Measurements from ENCODE around the gene CD81. TPM values are rescaled to one million over a fixed set of nuclear protein-coding genes. Genes with fewer than 3 reads are reported as not detected.

CD81 gene
- total and polyA plus RNA-seq, 10 of the 15 experiments (the other 5 are each of a cell fraction or from before 2014, with no cell fraction given), result 2.0 to 145 (median 57.2) TPM

DNA sequence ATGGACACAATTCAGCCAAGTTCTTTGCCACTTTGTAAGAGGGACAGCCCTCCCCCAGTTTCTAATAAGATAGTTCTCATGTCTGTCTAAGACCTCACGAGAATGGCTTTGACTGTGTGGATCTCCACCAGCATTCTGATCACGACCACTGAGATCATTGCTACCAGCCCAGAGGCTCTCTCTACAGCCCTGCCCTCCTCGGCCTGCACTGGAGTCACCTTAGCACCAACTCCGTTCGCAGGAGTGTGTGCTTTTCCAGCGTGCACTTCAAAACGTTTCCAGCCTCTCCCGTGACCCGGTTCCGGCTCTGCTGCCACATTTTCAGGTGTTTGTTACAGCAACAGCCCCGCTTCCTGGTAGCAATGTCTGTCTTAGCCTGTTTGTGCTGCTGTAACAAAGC lies 49.1 kb upstream of the CD81 start:
- intact Hi-C loops (cut with micrococcal nuclease; ENCODE audit: unreplicated experiment), result no loop called here
- H2AFZ ChIP-seq (ENCODE audit: control insufficient read depth, low read depth, low read length), result no peak overlapping the region
- ChIA-PET SMC1A (ENCODE audit: uncharacterized antibody, unreplicated experiment) (no interaction called here), POLR2A (no interaction called here), RAD21 (ENCODE audit: unreplicated experiment) (no interaction called here), CTCF (no interaction called here)
- H3K9me3 ChIP-seq (replicated peaks; ENCODE audit: control insufficient read depth, insufficient read depth, low read length), result no peaks in the 10 kb centered on the region; the same call in 2 of the 3 replicates
- H3K4me3 ChIP-seq, result no peak overlapping the region
- H3K4me1 ChIP-seq (ENCODE audit: control insufficient read depth, insufficient read depth, low read length), result no peaks in the 10 kb centered on the region
- in situ Hi-C loops (cut with MboI), result no loop called here
- H3K4me2 ChIP-seq (ENCODE audit: control insufficient read depth, insufficient read depth), result no peak overlapping the region
- WGBS (ENCODE audit: insufficient coverage, insufficient replicate concordance, low lambda C conversion rate, missing lambda C conversion rate), result 48% methylated on average over 11 of the region's 11 CpGs
- no peaks in the 10 kb centered on the region for H3K36me3 ChIP-seq (ENCODE audit: control insufficient read depth in 2 of 2, insufficient read depth in 2 of 2, low read length in 1 of 2)
- no peak overlapping the region for H3K27ac ChIP-seq (ENCODE audit: control insufficient read depth, insufficient read depth)
- no peak overlapping the region for H3K9ac ChIP-seq (ENCODE audit: control insufficient read depth, insufficient read depth, low read length)
- ATAC-seq, result no peak
- no peak for DNase-seq (ENCODE audit: low read depth, low spot score)
- H3K27me3 ChIP-seq (replicated peaks in 1 of 2; ENCODE audit: control insufficient read depth in 2 of 2, insufficient read depth in 2 of 2, low read length in 1 of 2), result no peaks in the 10 kb centered on the region
- BruUV-seq (replicated peaks), result no TSS peak
- no peaks in the 10 kb centered on the region for H3K79me2 ChIP-seq (ENCODE audit: control insufficient read depth, insufficient read depth, low read length)
- FAIRE-seq, result no peak
- H4K20me1 ChIP-seq (ENCODE audit: control insufficient read depth, insufficient read depth), result no peaks in the 10 kb centered on the region
- no peak for TF ChIP-seq YBX1 (IDR thresholded peaks at IDR 0.05)
- no peak for TF ChIP-seq NFYA (IDR thresholded peaks at IDR 0.05; ENCODE audit: borderline replicate concordance, low read depth, low read length)
- no peak for TF ChIP-seq FOXM1 (IDR thresholded peaks at IDR 0.05; ENCODE audit: low read depth, low read length)
- no peak for TF ChIP-seq ESRRA (IDR thresholded peaks at IDR 0.05; ENCODE audit: low read length)
- TF ChIP-seq, protein P1, sequence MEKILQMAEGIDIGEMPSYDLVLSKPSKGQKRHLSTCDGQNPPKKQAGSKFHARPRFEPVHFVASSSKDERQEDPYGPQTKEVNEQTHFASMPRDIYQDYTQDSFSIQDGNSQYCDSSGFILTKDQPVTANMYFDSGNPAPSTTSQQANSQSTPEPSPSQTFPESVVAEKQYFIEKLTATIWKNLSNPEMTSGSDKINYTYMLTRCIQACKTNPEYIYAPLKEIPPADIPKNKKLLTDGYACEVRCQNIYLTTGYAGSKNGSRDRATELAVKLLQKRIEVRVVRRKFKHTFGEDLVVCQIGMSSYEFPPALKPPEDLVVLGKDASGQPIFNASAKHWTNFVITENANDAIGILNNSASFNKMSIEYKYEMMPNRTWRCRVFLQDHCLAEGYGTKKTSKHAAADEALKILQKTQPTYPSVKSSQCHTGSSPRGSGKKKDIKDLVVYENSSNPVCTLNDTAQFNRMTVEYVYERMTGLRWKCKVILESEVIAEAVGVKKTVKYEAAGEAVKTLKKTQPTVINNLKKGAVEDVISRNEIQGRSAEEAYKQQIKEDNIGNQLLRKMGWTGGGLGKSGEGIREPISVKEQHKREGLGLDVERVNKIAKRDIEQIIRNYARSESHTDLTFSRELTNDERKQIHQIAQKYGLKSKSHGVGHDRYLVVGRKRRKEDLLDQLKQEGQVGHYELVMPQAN (conservative IDR thresholded peaks at IDR 0.05), result no peak
- TF ChIP-seq, protein P2, sequence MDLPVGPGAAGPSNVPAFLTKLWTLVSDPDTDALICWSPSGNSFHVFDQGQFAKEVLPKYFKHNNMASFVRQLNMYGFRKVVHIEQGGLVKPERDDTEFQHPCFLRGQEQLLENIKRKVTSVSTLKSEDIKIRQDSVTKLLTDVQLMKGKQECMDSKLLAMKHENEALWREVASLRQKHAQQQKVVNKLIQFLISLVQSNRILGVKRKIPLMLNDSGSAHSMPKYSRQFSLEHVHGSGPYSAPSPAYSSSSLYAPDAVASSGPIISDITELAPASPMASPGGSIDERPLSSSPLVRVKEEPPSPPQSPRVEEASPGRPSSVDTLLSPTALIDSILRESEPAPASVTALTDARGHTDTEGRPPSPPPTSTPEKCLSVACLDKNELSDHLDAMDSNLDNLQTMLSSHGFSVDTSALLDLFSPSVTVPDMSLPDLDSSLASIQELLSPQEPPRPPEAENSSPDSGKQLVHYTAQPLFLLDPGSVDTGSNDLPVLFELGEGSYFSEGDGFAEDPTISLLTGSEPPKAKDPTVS (IDR thresholded peaks at IDR 0.05; ENCODE audit: low read depth, low read length), result no peak
- TF ChIP-seq, protein P3, sequence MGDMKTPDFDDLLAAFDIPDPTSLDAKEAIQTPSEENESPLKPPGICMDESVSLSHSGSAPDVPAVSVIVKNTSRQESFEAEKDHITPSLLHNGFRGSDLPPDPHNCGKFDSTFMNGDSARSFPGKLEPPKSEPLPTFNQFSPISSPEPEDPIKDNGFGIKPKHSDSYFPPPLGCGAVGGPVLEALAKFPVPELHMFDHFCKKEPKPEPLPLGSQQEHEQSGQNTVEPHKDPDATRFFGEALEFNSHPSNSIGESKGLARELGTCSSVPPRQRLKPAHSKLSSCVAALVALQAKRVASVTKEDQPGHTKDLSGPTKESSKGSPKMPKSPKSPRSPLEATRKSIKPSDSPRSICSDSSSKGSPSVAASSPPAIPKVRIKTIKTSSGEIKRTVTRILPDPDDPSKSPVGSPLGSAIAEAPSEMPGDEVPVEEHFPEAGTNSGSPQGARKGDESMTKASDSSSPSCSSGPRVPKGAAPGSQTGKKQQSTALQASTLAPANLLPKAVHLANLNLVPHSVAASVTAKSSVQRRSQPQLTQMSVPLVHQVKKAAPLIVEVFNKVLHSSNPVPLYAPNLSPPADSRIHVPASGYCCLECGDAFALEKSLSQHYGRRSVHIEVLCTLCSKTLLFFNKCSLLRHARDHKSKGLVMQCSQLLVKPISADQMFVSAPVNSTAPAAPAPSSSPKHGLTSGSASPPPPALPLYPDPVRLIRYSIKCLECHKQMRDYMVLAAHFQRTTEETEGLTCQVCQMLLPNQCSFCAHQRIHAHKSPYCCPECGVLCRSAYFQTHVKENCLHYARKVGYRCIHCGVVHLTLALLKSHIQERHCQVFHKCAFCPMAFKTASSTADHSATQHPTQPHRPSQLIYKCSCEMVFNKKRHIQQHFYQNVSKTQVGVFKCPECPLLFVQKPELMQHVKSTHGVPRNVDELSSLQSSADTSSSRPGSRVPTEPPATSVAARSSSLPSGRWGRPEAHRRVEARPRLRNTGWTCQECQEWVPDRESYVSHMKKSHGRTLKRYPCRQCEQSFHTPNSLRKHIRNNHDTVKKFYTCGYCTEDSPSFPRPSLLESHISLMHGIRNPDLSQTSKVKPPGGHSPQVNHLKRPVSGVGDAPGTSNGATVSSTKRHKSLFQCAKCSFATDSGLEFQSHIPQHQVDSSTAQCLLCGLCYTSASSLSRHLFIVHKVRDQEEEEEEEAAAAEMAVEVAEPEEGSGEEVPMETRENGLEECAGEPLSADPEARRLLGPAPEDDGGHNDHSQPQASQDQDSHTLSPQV (IDR thresholded peaks at IDR 0.05), result no peak
- TF ChIP-seq KLF5 (IDR thresholded peaks at IDR 0.05; ENCODE audit: partially characterized antibody), result no peak
- TF ChIP-seq BACH1 (IDR thresholded peaks at IDR 0.05; ENCODE audit: borderline replicate concordance), result no peak
- TF ChIP-seq, protein P4, sequence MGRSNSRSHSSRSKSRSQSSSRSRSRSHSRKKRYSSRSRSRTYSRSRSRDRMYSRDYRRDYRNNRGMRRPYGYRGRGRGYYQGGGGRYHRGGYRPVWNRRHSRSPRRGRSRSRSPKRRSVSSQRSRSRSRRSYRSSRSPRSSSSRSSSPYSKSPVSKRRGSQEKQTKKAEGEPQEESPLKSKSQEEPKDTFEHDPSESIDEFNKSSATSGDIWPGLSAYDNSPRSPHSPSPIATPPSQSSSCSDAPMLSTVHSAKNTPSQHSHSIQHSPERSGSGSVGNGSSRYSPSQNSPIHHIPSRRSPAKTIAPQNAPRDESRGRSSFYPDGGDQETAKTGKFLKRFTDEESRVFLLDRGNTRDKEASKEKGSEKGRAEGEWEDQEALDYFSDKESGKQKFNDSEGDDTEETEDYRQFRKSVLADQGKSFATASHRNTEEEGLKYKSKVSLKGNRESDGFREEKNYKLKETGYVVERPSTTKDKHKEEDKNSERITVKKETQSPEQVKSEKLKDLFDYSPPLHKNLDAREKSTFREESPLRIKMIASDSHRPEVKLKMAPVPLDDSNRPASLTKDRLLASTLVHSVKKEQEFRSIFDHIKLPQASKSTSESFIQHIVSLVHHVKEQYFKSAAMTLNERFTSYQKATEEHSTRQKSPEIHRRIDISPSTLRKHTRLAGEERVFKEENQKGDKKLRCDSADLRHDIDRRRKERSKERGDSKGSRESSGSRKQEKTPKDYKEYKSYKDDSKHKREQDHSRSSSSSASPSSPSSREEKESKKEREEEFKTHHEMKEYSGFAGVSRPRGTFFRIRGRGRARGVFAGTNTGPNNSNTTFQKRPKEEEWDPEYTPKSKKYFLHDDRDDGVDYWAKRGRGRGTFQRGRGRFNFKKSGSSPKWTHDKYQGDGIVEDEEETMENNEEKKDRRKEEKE (IDR thresholded peaks at IDR 0.05), result no peak
- TF ChIP-seq, protein P5, sequence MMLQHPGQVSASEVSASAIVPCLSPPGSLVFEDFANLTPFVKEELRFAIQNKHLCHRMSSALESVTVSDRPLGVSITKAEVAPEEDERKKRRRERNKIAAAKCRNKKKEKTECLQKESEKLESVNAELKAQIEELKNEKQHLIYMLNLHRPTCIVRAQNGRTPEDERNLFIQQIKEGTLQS (IDR thresholded peaks at IDR 0.05; ENCODE audit: borderline replicate concordance, extremely low read depth, low read depth, low read length), result no peak
- no peak for TF ChIP-seq BHLHE40 (IDR thresholded peaks at IDR 0.05; ENCODE audit: borderline replicate concordance in 1 of 2, low read depth in 2 of 2, low read length in 1 of 2)
- TF ChIP-seq GATAD2B (conservative IDR thresholded peaks at IDR 0.05; ENCODE audit: low read depth), result no peak
- no peak for TF ChIP-seq CHD4 (IDR thresholded peaks at IDR 0.05)

Measured in GM12878 (cell line).